Glomerular endothelial cell (primary cell): Measurements from ENCODE around the gene DHPS. TPM values are rescaled to one million over a fixed set of nuclear protein-coding genes. Genes with fewer than 3 reads are reported as not detected.
"Not testable (repeated sequence)": the region's sequence is repeated elsewhere in the genome, so short reads cannot be mapped to it uniquely, and the experiment has no call there.

Source experiments
- DNase-seq: peaks from one replicate; pipeline ENCODE4 v3.0.0-alpha.2; 2011; ENCODE audit warnings: low read depth, low spot score; ENCODE audit errors: extremely low read depth
- total RNA-seq: library from RNA; depleted of rRNA; stranded (reverse); fragments of >200 nt; gene quantifications from 2 replicates; pipeline ENCODE4 v1.2.3, GENCODE V29; 2015

Gene DHPS
- total RNA-seq, 1 donor from 2014 or later, result 86.9 TPM

DNA sequence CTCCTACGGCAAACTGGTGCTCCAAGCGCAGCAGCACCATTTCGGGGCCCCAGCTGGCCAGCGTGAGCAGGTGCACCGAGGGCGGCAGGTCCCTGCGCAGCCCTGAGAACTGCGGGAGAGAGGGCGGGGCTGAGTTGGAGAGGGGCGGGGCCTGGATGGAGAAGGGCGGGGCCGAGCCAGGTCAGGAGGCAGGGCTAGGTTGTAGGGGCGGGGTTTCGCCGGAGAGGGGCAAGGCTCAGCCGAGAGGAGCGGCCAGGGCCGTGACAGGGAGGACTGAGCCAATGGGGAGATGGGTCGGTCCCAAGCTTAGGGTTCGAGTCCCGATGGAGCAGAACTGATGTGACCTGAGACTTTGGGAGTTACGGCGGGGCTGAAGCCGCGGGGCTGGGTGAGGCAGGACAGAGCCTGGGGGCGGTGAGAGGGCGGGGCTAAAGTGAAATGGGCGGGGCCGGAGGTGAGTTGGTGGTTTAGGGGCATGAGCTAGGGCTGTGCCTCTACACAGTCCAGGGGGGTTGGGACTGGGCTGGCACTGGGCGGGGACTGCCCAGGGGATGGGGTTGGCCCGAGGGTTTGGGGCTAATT lies 34.1 kb downstream of the DHPS start:
- no peak for DNase-seq

- DNase-seq, result no peak
Measured at GRCh38 chr19:12647047-12647446, 34.6 kb downstream of the DHPS start.

GRCh38 chr19:12646551-12646950 lies 35.1 kb downstream of the DHPS start:
- no peak for DNase-seq

- not testable (repeated sequence) for DNase-seq
Measured at GRCh38 chr19:12643716-12644115, 38.0 kb downstream of the DHPS start.

GRCh38 chr19:12642506-12642905 lies 39.2 kb downstream of the DHPS start:
- DNase-seq, result no peak

- no peak for DNase-seq
Measured at GRCh38 chr19:12641456-12641855, 40.2 kb downstream of the DHPS start.

DNA sequence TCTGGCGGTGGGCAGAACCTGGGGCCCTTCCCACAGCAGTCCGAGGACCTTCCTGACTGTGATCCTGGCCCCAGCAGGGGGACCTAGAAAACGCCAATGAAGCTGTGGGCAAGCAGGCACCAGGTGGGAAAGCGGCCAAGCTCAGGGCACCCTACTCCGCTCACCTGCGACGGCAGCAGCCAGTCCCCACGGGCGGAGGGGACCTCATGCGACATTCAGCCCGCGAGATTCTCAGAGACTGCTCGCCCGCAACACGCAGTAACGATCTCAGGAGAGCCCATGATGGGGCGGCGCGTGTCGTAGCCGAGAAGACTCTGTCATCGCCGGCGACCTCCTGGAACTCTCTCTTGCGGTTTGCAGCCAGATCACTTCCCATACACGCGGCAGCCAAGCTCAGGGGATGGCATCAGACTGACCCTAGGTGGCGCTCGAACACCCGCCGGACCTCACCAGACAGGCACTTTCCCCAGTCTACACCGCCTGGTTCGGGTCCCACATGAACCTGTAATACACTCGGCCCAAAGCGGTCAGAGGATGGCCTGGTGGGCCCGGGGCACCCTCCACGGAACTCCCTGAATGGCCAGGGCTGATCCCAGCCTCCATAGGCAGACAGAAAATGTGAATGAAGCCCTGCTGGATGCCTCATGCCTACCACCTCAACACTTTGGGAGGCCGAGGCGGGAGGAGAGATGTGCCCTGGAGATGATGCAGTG lies 41.6 kb downstream of the DHPS start:
- DNase-seq, result peak; percentile 31

GRCh38 chr19:12638611-12639182 lies 43.0 kb downstream of the DHPS start:
- DNase-seq, result no peak

DNA sequence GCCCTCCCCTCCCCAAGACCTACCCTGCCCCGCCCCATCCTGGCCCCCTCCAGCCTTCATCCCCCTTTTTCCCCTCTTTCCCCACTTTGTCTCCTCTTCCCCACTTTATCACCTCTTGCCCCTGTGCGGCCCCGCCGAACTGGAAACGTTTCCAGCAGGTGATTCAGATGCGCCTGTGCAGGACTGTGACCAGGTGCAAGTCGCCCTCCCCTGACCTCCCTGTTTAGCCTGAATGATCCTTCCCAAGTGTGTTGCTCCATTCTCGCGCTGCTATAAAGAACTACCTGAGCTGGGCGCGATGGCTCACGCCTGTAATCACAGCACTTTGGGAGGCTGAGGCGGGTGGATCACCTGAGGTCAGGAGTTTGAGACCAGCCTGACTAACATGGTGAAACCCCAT lies 45.0 kb downstream of the DHPS start:
- DNase-seq, result no peak

GRCh38 chr19:12629215-12629614 lies 52.5 kb downstream of the DHPS start:
- DNase-seq, result no peak

- no peak for DNase-seq
Measured at GRCh38 chr19:12628040-12629022, 53.3 kb downstream of the DHPS start.

GRCh38 chr19:12626958-12627357 lies 54.7 kb downstream of the DHPS start:
- no peak for DNase-seq

Other genes with a start within 250 kb of the DHPS start
- gene ZNF443, start 240.9 kb downstream of the DHPS start, total RNA-seq, result 1.2 and 2.3 TPM in 2 replicates
- 0.58 and 1.7 TPM in 2 replicates for gene ZNF709, start 197.1 kb downstream of the DHPS start, total RNA-seq
- 3.4 and 6.2 TPM in 2 replicates for gene ZNF564, start 130.4 kb downstream of the DHPS start, total RNA-seq
- gene ZNF490, start 71.1 kb downstream of the DHPS start, total RNA-seq, result 8.1 and 8.6 TPM in 2 replicates
- gene ZNF791, start 71.0 kb downstream of the DHPS start, total RNA-seq, result 13.0 and 13.5 TPM in 2 replicates
- 108 and 113 TPM in 2 replicates for gene MAN2B1, start 15.1 kb downstream of the DHPS start, total RNA-seq
- gene WDR83, start 15.1 kb downstream of the DHPS start, total RNA-seq, result 10.2 and 13.8 TPM in 2 replicates
- 2.1 TPM in 1 of 2 replicates, not detected in the other for gene GNG14, start 6.1 kb upstream of the DHPS start, total RNA-seq
- 8.0 and 12.1 TPM in 2 replicates for gene FBXW9, start 14.8 kb upstream of the DHPS start, total RNA-seq
- gene TNPO2, start 42.1 kb upstream of the DHPS start, total RNA-seq, result 56.9 and 60.2 TPM in 2 replicates
- gene TRIR, start 52.8 kb upstream of the DHPS start, total RNA-seq, result 380 and 408 TPM in 2 replicates
- gene GET3, start 55.6 kb upstream of the DHPS start, total RNA-seq, result 65.0 and 88.7 TPM in 2 replicates
- gene BEST2, start 69.9 kb upstream of the DHPS start, total RNA-seq, result not detected in 2 replicates
- 24.9 and 33.1 TPM in 2 replicates for gene HOOK2, start 93.7 kb upstream of the DHPS start, total RNA-seq
- gene JUNB, start 109.6 kb upstream of the DHPS start, total RNA-seq, result 110 and 298 TPM in 2 replicates
- 325 and 362 TPM in 2 replicates for gene PRDX2, start 119.9 kb upstream of the DHPS start, total RNA-seq
- not detected in 2 replicates for gene THSD8, start 120.2 kb upstream of the DHPS start, total RNA-seq
- gene RNASEH2A, start 124.7 kb upstream of the DHPS start, total RNA-seq, result 16.4 and 17.2 TPM in 2 replicates
- not detected in 2 replicates for gene RTBDN, start 152.7 kb upstream of the DHPS start, total RNA-seq
- gene MAST1, start 156.6 kb upstream of the DHPS start, total RNA-seq, result 0.64 and 3.2 TPM in 2 replicates
- gene DNASE2, start 199.6 kb upstream of the DHPS start, total RNA-seq, result 40.1 and 56.4 TPM in 2 replicates
- gene KLF1, start 205.3 kb upstream of the DHPS start, total RNA-seq, result not detected in 2 replicates
- 17.7 and 35.7 TPM in 2 replicates for gene GCDH, start 209.3 kb upstream of the DHPS start, total RNA-seq
- 0.64 TPM in 1 of 2 replicates, not detected in the other for gene SYCE2, start 237.4 kb upstream of the DHPS start, total RNA-seq